ENCODE measurements around the gene ZMIZ1.

GRCh38 chr10:79038841-79039201, 29.9 kb upstream of the ZMIZ1 start:
- TF ChIP-seq CTCF (IDR thresholded peaks at IDR 0.05; ENCODE audit: poor library complexity, severe bottlenecking) = no peak
- TF ChIP-seq EZH2 (IDR thresholded peaks at IDR 0.05; ENCODE audit: borderline replicate concordance, insufficient read depth, low read length, poor library complexity, severe bottlenecking) = no peak
- no peak for TF ChIP-seq EP300 (conservative IDR thresholded peaks at IDR 0.05; ENCODE audit: poor library complexity, severe bottlenecking)
- no peak for TF ChIP-seq POLR2AphosphoS5 (IDR thresholded peaks at IDR 0.05)
- TF ChIP-seq RAD21 (conservative IDR thresholded peaks at IDR 0.05) = no peak
- no peak for TF ChIP-seq REST (IDR thresholded peaks at IDR 0.05; ENCODE audit: borderline replicate concordance)
- no peak for TF ChIP-seq SMC3 (conservative IDR thresholded peaks at IDR 0.05; ENCODE audit: poor library complexity)
- TF ChIP-seq MXI1 (conservative IDR thresholded peaks at IDR 0.05; ENCODE audit: poor library complexity, severe bottlenecking) = no peak
